HK-2 (cell line): ENCODE measurements around the gene KIF5A.

Experiments
- DNase-seq: peaks from one replicate; pipeline ENCODE4 v3.0.0-alpha.2; 2018; ENCODE audit not compliant: unreplicated experiment

KIF5A gene

GRCh38 chr12:57535764-57536596 lies 13.9 kb upstream of the KIF5A start:
- no peak for DNase-seq

DNA sequence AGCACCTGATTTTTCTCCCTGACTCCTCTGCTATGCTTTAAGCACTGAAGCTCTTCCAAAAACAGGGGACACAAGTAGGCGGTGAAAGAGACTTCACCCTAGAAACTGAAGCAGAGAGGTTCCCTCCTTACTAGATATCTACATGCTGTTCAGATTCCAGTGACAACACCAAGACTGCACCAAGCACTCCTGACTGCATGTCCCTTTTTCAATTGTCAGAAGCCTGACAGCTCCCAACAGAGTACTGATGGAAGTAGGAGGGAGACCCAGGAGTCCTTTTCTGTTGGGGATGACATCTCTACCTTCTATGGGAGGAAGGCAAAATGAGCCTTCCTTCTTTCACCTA lies 13.3 kb upstream of the KIF5A start:
- DNase-seq, result no peak

DNA sequence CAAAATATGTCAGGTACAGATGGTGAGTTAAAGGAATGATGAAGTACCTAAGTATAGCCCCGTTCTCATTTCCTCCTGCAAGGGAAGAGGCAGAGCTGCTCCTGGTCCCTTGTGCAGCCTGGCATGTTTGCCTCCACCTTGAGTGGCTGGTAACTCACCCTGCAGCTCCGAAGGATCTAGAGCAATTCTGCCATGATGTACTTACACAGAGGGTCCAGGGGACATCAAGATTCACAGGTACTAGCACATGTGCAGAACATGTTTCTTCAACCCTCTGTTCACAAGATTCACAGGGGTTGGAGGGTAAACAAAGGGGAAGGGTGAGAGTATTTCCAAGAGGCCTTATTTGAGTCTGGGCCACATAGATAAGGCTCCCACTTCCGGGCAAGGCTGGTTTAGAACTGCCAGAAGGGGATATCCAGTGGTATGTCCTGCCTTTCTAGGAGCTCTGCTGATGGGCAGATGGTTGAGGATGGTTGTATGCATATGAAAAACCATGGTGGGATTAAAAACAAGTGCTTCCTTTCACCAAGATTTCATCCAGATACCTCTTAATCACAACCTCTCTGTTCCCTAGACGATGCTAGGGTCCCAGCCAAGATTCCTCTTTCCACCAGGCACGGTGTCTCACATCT lies 10.6 kb upstream of the KIF5A start:
- no peak for DNase-seq

GRCh38 chr12:57541001-57541400 lies 8.8 kb upstream of the KIF5A start:
- no peak for DNase-seq

DNA sequence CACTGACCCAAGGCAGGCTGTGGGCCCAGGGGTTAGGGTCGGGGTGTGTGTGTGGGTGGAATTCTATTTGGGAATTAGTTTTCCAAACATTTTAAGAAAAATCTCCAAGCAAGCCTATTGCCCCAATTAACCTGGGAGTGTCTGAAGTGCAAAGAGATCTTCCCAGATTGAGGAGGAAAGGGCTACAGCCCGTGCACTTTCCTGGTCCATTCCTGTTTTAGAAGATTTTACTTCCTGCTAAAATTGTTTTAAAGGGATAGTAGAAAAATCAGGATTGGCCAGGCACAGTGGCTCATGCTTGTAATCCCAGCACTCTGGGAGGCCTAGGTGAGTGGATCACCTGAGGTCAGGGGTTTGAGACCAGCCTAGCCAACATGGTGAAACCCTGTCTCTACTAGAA lies 8.1 kb upstream of the KIF5A start:
- no peak for DNase-seq

DNA sequence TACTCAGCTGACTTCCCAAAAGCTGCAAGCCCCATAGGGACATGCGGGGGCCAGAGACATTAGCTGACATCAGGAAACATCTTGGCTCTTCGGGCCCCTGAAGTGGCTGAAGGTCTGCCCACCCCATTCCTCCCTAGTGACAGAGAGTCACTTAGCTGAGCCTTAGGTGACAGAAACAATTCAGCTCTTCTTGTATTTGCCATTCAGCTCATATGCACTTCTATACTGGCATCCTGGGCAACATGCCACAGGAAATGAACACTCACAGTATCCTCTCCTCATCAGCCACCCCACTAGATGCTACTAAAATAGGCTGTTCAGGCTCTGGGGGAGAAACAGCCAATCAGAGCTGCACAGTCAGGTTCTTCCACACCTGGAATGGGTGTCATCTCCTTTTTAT lies 6.3 kb upstream of the KIF5A start:
- no peak for DNase-seq

DNA sequence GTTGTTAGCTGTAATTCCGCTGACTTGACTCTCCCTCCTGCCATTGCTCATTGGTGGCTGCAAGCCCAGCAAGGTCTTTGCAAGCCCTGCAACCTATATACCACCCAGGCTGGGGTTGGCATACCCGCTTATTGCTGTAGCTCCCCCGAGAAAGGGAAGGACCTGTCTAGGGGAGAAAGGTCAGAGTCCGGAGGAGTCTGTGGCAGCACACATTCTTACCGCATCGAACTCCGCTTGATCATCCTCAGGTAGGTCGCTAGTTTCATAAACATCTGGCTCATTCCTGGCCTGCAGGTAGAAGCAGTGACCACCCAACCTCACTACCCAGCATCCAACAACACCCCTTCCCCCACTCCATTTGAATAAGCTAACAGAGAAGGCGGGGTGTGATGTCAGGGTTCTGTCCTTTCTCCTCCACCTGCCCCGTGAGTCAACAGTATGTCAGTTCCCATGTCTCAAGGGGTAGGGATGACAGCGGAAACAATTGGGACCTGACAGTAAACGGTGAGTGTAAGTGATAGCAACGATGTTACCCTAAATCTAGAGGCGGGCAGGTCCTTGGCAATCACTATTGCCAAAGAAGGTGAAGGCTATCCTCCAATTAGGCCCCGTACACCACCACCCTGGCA lies 3.9 kb upstream of the KIF5A start:
- no peak for DNase-seq

- DNase-seq, result peak; percentile 96
These were observed 3.2 kb upstream of the KIF5A start, which contains the start of gene DCTN2 for GRCh38 chr12:57546438-57547287. TSS of gene DCTN2 (minus strand) at chr12:57547192. CDS start at chr12:57547063, 129 bp downstream.

GRCh38 chr12:57547288-57548012 lies 2.4 kb upstream of the KIF5A start:
- no peak for DNase-seq

DNA sequence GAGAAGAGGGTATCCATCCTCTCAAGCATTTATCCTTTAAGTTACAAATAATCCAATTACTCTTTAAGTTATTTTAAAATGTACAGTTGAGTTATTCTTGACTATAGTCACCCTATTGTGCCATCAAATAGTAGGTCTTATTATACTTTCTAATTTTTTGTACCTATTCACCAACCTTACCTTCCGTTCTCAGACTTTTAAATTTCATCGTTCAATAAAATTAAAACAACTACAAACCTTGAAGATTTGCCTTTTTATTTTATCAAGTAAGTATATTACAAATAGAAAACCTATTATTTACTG lies 1.9 kb upstream of the KIF5A start:
- no peak for DNase-seq

GRCh38 chr12:57548488-57548887 lies 1.4 kb upstream of the KIF5A start:
- DNase-seq, result no peak

DNA sequence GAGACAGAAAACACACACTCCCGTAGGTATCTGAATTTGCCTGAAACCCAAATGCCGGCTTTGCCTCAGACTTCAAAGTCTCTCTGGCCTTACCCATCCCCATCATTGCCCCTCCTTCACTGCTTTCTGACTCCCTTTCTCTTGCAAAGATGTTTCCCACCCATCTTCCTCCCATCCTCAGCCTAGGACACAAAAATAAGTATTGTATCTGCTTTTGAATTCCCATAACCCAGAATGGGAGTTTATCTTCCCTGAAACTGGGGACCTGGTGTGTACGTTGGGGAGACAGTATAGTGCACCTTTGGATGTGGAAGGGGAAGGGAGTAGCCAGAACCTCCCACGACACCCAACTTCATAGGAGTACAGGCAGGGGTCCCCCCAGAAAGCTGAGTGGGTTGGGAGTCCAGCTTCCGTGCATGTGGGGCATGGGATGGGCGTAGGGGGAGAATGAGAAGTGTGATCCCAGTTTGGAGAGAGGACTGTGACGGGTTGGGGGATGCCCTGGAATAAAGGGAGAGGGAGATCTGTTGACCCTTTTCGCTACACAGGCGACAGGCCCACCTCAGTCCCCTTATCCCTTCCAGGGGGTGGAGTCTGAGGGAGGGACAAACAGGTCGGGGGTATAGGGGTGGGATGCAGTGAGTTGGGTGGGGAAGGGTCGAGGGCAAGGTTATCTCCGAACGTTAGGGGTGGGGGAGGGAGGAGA lies 488 bp upstream of the KIF5A start:
- DNase-seq, result no peak

GRCh38 chr12:57550641-57551549 lies 1.1 kb downstream of the KIF5A start:
- no peak for DNase-seq

- no peak for DNase-seq
These were observed 1.9 kb downstream of the KIF5A start for GRCh38 chr12:57551637-57552305.

DNA sequence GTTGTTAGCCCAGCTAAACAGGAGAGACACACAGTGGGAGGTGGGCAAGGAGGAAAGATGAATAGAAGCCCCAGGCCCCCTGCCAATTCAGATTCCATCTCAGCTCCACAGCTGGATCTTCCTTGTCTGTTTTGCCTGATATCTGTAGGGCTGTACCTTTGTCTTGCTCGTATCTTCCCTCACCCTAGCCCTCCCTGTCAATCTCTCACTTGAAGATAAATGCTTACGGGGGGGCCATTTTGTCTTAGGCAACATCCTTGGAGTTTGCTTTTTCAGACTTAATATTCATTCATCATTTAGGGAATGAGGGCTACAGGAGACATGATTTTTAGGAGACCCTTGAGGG lies 2.4 kb downstream of the KIF5A start:
- DNase-seq, result no peak

GRCh38 chr12:57552835-57553313 lies 3.0 kb downstream of the KIF5A start:
- peak; percentile 20 for DNase-seq

DNA sequence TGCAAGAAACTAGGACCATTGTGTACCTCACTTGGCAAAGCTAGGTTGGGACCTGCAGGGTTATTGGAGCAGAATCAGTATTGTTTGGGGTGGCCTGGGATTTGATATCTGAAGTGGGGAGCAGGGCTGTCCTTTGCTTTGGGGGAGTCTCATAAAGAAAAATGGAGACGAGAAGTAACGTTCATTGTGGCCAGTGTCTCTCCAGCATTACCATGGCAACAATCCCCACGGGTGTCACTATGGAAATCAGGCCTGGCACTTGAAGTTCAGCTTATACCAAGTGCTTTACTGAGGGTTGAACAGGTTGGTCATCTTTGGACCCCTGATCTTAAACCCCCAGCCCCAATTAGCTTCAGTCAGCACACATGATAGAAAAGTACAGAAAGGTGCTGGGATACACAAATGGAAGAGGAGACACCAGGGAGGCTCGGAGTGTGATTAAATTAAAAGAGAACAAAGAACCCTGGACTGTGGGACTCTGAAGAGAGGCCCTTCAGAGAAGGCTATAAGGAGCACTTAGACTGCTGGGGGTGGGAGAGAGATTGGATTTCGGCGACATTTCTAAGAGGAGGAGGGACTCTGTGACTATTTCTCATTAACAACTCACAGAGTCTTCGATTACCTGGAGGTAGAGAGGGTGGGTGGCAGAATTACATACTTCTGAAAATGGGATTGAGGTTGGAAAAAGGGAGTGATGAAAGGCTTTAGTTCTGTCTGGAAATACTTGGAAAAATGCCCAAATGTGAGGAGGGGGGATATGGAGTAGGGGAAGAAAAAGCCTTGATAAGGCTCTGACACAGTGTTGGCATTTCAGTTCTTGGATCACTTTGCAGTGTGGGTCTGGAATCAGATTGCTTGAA lies 3.7 kb downstream of the KIF5A start:
- no peak for DNase-seq

- no peak for DNase-seq
These were observed 4.6 kb downstream of the KIF5A start for GRCh38 chr12:57554453-57554852.
